DMS79 treated with DMSO at 0.1 percent for 48 hours (cell line): ENCODE data around the gene CAPS.

ENCODE experiments used
- DNase-seq: peaks from one replicate; lab custom pipeline; 2025; lab: John Stamatoyannopoulos, UW

CAPS gene

GRCh38 chr19:5910638-5910907 lies 3.5 kb upstream of the CAPS start:
- DNase-seq: no peak

GRCh38 chr19:5911366-5911765 lies 2.7 kb upstream of the CAPS start:
- DNase-seq: no peak

GRCh38 chr19:5914358-5914774 lies 312 bp downstream of the CAPS start:
- no peak for DNase-seq

- DNase-seq: no peak
Observed at GRCh38 chr19:5914946-5915781, 1.1 kb downstream of the CAPS start.

GRCh38 chr19:5915782-5916165 lies 1.7 kb downstream of the CAPS start:
- no peak for DNase-seq

GRCh38 chr19:5916181-5916708 lies 2.2 kb downstream of the CAPS start:
- DNase-seq: no peak

- DNase-seq: no peak
Observed at GRCh38 chr19:5917431-5918107, 3.5 kb downstream of the CAPS start.

- no peak for DNase-seq
Observed at GRCh38 chr19:5918463-5919079, 4.5 kb downstream of the CAPS start.

- DNase-seq: no peak
Observed at GRCh38 chr19:5921516-5922160, 7.6 kb downstream of the CAPS start.

- no peak for DNase-seq
Observed at GRCh38 chr19:5922161-5922545, 8.1 kb downstream of the CAPS start.

- DNase-seq: no peak
Observed at GRCh38 chr19:5923356-5923755, 9.3 kb downstream of the CAPS start.

- DNase-seq: no peak
Observed at GRCh38 chr19:5925830-5926427, 11.9 kb downstream of the CAPS start.

- DNase-seq: no peak
Observed at GRCh38 chr19:5926641-5927440, 12.8 kb downstream of the CAPS start.

GRCh38 chr19:5927441-5927821 lies 13.4 kb downstream of the CAPS start:
- DNase-seq: no peak

GRCh38 chr19:5929179-5929578 lies 15.1 kb downstream of the CAPS start:
- DNase-seq: no peak

- DNase-seq: no peak
Observed at GRCh38 chr19:5929625-5930024, 15.6 kb downstream of the CAPS start.

- DNase-seq: no peak
Observed at GRCh38 chr19:5931251-5931650, 17.2 kb downstream of the CAPS start.

GRCh38 chr19:5932146-5932545 lies 18.1 kb downstream of the CAPS start:
- no peak for DNase-seq

- DNase-seq: no peak
Observed at GRCh38 chr19:5932609-5933262, 18.7 kb downstream of the CAPS start.

GRCh38 chr19:5933391-5934068 lies 19.5 kb downstream of the CAPS start:
- DNase-seq: no peak
